Measurements from ENCODE around the gene TMEM130. TPM values are rescaled to one million over a fixed set of nuclear protein-coding genes. Genes with fewer than 3 reads are reported as not detected.

The TMEM130 gene
- total and polyA plus RNA-seq, 2 donors (not counting 1 experiment from before 2014, with no cell fraction given): 0.66 to 2.6 TPM

DNA sequence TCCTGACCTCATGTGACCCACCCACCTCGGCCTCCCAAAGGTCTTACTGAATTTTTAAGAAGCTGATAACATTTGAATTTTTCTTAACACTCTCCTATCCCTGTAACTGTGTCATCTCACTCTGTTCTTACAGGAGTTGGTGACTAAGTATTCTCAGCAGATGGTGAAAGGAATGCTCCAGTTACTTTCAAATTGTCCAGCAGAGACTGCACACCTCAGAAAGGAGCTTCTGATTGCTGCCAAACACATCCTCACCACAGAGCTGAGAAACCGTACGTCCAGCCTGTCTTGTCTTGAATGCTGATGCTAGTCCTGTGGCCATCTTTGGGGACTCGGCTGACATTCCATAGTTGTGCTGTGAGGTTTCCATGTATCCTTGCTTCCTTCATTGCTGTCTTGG is 33.4 kb upstream of the TMEM130 start:
- no peak overlapping the region for H3K4me2 ChIP-seq (ENCODE audit: extremely low read depth, insufficient read depth, low read length)
- H3K79me2 ChIP-seq (ENCODE audit: control insufficient read depth, insufficient read depth, low read length): no peaks in the 10 kb centered on the region
- H3K4me3 ChIP-seq (replicated peaks in 1 of 4; ENCODE audit: control extremely low read depth in 1 of 4, insufficient read depth in 1 of 4, low read depth in 3 of 4, low read length in 4 of 4): no peak overlapping the region
- H3K36me3 ChIP-seq (ENCODE audit: control insufficient read depth, insufficient read depth, low read length): peaks cover 24% of the 10 kb centered on the region
- H3K27me3 ChIP-seq (ENCODE audit: control insufficient read depth, insufficient read depth, low read length): no peaks in the 10 kb centered on the region
- no peaks in the 10 kb centered on the region for H3K4me1 ChIP-seq (ENCODE audit: control insufficient read depth, extremely low read depth, insufficient read depth, low read length)
- H4K20me1 ChIP-seq (ENCODE audit: control insufficient read depth, extremely low read depth, insufficient read depth, low read length): no peaks in the 10 kb centered on the region
- DNase-seq (ENCODE audit: low read depth in 2 of 2): no peak
- H3K9me3 ChIP-seq (ENCODE audit: control insufficient read depth, insufficient read depth, low read depth, low read length): no peaks in the 10 kb centered on the region
- no peak overlapping the region for H3K27ac ChIP-seq (ENCODE audit: insufficient read depth, low read length)
- no peak overlapping the region for H3K9ac ChIP-seq (ENCODE audit: insufficient read depth, low read length)
- no peak for TF ChIP-seq EZH2 (IDR thresholded peaks at IDR 0.05; ENCODE audit: low read length, missing control alignments)
- TF ChIP-seq, protein P1, sequence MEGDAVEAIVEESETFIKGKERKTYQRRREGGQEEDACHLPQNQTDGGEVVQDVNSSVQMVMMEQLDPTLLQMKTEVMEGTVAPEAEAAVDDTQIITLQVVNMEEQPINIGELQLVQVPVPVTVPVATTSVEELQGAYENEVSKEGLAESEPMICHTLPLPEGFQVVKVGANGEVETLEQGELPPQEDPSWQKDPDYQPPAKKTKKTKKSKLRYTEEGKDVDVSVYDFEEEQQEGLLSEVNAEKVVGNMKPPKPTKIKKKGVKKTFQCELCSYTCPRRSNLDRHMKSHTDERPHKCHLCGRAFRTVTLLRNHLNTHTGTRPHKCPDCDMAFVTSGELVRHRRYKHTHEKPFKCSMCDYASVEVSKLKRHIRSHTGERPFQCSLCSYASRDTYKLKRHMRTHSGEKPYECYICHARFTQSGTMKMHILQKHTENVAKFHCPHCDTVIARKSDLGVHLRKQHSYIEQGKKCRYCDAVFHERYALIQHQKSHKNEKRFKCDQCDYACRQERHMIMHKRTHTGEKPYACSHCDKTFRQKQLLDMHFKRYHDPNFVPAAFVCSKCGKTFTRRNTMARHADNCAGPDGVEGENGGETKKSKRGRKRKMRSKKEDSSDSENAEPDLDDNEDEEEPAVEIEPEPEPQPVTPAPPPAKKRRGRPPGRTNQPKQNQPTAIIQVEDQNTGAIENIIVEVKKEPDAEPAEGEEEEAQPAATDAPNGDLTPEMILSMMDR (conservative IDR thresholded peaks at IDR 0.05 in 1 of 2, IDR thresholded peaks at IDR 0.05 in 1 of 2; ENCODE audit: low read depth in 1 of 2, low read length in 2 of 2): no peak
- H2AFZ ChIP-seq (ENCODE audit: low read length): no peak overlapping the region

DNA sequence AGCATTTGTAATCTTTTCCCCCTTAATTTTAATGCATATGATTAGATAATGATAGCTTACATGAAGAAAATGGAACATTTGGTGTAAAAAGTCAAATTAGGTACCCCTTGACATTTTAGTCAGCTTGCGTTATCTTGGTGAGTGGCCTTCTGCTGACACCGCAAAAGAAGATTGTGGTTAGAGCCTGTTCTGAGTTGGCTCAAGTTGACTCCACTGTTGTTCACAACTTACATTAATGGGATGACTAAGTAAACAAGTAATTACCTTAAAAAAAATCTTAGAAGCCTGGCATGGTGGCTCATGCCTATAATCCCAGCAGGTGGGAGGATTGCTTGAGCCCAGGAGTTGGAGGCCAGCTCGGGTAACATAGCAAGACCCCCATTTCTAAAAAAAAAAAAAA is 32.7 kb upstream of the TMEM130 start:
- Histone ChIP-seq H3K9ac (ENCODE audit: insufficient read depth, low read length) (no peak overlapping the region), H3K27ac (ENCODE audit: insufficient read depth, low read length) (no peak overlapping the region)
- DNase-seq (ENCODE audit: low read depth in 2 of 2): no peak

DNA sequence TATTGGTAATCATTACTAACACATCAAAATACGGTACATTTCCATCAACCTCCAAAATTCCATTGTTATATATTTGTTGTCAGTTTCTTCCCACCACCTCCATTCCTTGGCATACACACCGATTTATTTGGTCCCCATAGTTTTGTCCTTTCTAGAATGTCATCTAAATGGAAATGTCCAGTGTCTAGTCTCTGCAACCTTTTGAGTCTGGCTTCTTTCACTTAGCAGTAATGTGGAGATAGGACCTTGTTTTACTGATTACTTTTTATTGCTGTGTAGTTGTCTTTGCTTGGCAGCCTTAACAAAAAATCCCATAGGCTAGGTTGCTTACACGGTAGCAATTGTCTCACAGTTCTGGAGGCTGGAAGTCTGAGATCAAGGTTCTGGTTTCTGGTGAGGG is 31.0 kb upstream of the TMEM130 start:
- H3K79me2 ChIP-seq (ENCODE audit: control insufficient read depth, insufficient read depth, low read length): no peaks in the 10 kb centered on the region
- peaks cover 30% of the 10 kb centered on the region for H3K36me3 ChIP-seq (ENCODE audit: control insufficient read depth, insufficient read depth, low read length)
- H3K4me3 ChIP-seq (replicated peaks in 1 of 4; ENCODE audit: control extremely low read depth in 1 of 4, insufficient read depth in 1 of 4, low read depth in 3 of 4, low read length in 4 of 4): no peak overlapping the region
- no peak overlapping the region for H3K27ac ChIP-seq (ENCODE audit: insufficient read depth, low read length)
- H3K27me3 ChIP-seq (ENCODE audit: control insufficient read depth, insufficient read depth, low read length): no peaks in the 10 kb centered on the region
- H3K9ac ChIP-seq (ENCODE audit: insufficient read depth, low read length): no peak overlapping the region
- H3K4me2 ChIP-seq (ENCODE audit: extremely low read depth, insufficient read depth, low read length): no peak overlapping the region
- H2AFZ ChIP-seq (ENCODE audit: low read length): no peak overlapping the region
- H3K4me1 ChIP-seq (ENCODE audit: control insufficient read depth, extremely low read depth, insufficient read depth, low read length): no peaks in the 10 kb centered on the region
- DNase-seq (ENCODE audit: low read depth in 2 of 2): no peak
- no peak for TF ChIP-seq EZH2 (IDR thresholded peaks at IDR 0.05; ENCODE audit: low read length, missing control alignments)
- TF ChIP-seq, protein P1 (conservative IDR thresholded peaks at IDR 0.05 in 1 of 2, IDR thresholded peaks at IDR 0.05 in 1 of 2; ENCODE audit: low read depth in 1 of 2, low read length in 2 of 2): no peak
- H4K20me1 ChIP-seq (ENCODE audit: control insufficient read depth, extremely low read depth, insufficient read depth, low read length): no peaks in the 10 kb centered on the region
- H3K9me3 ChIP-seq (ENCODE audit: control insufficient read depth, insufficient read depth, low read depth, low read length): no peaks in the 10 kb centered on the region

More for the DNA sequence above, 32.7 kb upstream of the TMEM130 start:
- peaks cover 27% of the 10 kb centered on the region for H3K36me3 ChIP-seq (ENCODE audit: control insufficient read depth, insufficient read depth, low read length)
- no peaks in the 10 kb centered on the region for H3K4me1 ChIP-seq (ENCODE audit: control insufficient read depth, extremely low read depth, insufficient read depth, low read length)
- H3K4me3 ChIP-seq (replicated peaks in 1 of 4; ENCODE audit: control extremely low read depth in 1 of 4, insufficient read depth in 1 of 4, low read depth in 3 of 4, low read length in 4 of 4): no peak overlapping the region
- H3K79me2 ChIP-seq (ENCODE audit: control insufficient read depth, insufficient read depth, low read length): no peaks in the 10 kb centered on the region
- H3K9me3 ChIP-seq (ENCODE audit: control insufficient read depth, insufficient read depth, low read depth, low read length): no peaks in the 10 kb centered on the region
- no peak for TF ChIP-seq EZH2 (IDR thresholded peaks at IDR 0.05; ENCODE audit: low read length, missing control alignments)
- TF ChIP-seq, protein P1 (conservative IDR thresholded peaks at IDR 0.05 in 1 of 2, IDR thresholded peaks at IDR 0.05 in 1 of 2; ENCODE audit: low read depth in 1 of 2, low read length in 2 of 2): no peak
- no peaks in the 10 kb centered on the region for H3K27me3 ChIP-seq (ENCODE audit: control insufficient read depth, insufficient read depth, low read length)
- H4K20me1 ChIP-seq (ENCODE audit: control insufficient read depth, extremely low read depth, insufficient read depth, low read length): no peaks in the 10 kb centered on the region
- no peak overlapping the region for H2AFZ ChIP-seq (ENCODE audit: low read length)
- no peak overlapping the region for H3K4me2 ChIP-seq (ENCODE audit: extremely low read depth, insufficient read depth, low read length)
